8988T (cell line): ENCODE data around the gene IGSF3.
"Not testable (repeated sequence)": the region's sequence is repeated elsewhere in the genome, so short reads cannot be mapped to it uniquely, and the experiment has no call there.

Source experiments
- DNase-seq: peaks from one replicate; pipeline ENCODE4 v3.0.0; 2011

The IGSF3 gene

DNA sequence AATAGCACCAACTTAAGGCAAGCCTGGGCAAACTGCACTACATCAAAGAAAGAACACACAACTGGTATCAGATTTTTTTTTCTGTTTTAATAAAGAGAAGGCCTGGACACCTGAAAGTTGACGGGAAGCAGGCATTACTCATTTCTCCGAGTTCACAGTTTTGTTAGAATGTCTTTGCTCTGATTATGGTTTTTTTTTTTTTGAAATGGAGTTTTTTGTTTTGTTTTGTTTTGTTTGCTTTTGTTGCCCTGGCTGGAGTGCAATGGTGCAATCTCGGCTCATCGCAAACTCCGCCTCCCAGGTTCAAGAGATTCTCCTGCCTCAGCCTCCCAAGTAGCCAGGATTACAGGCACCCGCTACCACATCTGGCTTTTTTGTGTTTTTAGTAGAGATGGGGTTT is 9.7 kb downstream of the IGSF3 start:
- not testable (repeated sequence) for DNase-seq

DNA sequence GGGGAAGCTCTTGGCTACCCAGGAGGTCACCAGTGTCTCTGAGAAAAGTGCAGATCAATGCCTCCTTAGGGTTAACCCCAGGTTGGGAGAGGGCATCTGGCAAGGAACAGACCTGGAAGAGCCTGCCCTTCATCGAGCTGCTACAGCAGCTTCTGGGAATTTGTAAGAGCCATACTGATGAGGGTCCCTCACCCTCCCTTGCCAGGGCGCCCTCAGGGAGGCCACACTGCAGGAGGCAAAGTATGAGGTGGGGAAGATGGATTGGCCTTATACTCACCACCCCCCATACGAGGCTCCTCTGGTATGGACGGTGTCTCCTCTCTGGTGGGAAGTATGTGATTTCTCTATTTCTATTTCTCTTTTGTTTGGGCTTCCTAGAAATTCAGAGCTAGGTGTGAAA is 13.2 kb downstream of the IGSF3 start:
- no peak for DNase-seq

DNA sequence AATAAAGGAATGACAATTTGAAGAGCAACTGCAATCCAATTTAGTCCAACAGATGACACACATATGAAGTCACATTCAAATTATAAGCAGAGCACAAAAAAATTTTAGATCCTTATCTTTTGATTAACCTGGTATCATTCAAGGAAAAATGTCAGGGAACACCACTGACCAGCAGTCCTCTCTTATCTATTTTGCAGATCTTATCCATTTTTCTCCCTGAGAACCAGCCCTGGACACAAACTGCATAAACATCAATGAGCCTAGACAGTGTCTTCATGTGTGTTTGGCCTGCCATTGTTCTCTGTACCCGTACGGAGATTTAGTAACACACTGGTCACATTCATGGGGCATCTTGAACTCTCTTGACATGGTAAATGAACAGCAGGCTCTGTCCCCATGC is 14.9 kb downstream of the IGSF3 start:
- DNase-seq = not testable (repeated sequence)

DNA sequence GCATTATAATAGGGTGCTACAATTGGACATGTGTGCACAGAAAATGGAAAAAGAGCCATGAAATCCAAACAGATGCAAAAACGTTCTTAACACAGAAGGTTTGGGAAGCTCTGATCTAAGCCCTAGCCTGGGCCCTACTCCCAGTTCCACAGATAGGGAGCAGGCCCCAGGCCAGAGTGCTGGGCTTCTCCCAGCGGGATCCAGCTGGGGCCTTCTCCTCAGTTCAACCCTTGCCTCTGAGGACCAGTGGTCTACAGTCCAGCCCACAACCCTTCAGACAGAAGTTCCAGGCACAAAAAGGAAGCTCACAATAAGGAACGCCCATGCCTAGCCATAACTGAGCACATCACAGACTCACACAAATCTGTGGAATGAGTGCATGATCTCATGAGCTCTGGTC is 16.8 kb downstream of the IGSF3 start:
- not testable (repeated sequence) for DNase-seq

- not testable (repeated sequence) for DNase-seq
These were observed 18.5 kb downstream of the IGSF3 start for GRCh38 chr1:116649041-116649440.

- DNase-seq = not testable (repeated sequence)
These were observed 19.2 kb downstream of the IGSF3 start for GRCh38 chr1:116648325-116648724.

- not testable (repeated sequence) for DNase-seq
These were observed 20.3 kb downstream of the IGSF3 start for GRCh38 chr1:116647186-116647585.

DNA sequence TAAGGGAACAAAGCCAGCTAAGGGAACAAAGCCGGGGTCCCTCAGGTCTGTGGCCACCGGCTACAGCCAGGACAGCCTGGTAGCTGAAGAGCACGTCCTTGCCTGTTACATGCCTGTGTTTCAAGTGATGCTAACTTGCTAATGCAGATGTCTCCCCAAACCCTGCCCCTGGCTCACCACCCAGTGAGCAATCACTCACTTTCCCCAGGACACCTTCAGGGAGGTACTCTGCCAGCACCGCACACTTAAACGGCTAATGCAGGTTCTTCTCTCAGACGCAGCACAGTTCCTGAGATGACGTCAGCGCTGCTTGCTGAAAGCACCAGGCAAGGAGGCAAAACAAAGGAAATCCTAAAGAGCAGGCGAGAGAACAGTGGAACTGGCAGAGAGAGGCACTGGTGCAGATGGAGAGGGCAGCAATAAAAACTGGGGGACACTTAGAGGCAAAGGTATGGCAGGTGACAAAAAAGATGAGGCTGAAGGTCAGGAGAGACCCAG is 20.8 kb downstream of the IGSF3 start:
- DNase-seq = not testable (repeated sequence)

GRCh38 chr1:116645802-116646672 is 21.5 kb downstream of the IGSF3 start:
- not testable (repeated sequence) for DNase-seq

GRCh38 chr1:116644993-116645392 is 22.5 kb downstream of the IGSF3 start:
- not testable (repeated sequence) for DNase-seq

DNA sequence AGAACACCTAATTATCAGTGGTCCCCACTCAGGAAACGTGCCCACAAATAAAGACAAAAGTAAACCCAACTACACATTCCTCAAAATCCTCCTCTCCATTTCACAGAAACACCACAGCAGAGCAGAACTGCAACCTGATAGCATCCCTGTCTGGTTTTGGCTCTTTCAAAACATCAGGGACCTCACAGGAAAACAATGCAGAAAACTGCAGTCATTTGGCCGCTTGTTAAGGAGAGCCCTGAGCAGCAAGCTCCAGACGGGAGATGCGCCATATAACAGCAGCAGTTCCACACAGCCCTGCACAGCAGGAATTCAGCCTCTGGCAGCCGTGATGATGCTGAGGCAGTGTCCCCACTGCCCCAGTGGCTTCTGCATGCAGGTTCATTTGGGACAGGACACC is 23.4 kb downstream of the IGSF3 start:
- DNase-seq = not testable (repeated sequence)

DNA sequence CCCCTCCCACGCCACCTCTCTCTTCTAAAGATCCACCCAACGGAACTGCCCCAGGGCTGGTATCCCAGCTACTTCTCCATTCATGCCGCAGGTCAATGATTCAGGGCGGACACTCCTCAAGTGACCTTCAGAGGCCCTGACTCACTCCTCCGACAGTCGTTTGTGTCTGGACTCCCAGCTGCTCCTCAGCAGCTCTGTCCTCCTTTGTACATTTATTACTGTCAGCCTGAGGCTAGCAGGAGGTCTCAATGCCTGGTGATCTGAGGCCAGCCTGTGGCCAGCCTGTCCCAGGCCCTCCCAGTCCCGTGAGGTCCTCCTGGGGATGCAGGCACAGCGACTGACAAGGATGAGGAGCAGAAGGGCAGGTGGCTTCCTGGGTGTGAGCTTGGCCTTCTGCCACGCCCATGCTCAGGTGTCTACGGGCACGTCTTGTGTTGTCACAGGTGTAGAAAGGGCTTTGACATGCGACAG is 24.2 kb downstream of the IGSF3 start:
- DNase-seq = not testable (repeated sequence)

DNA sequence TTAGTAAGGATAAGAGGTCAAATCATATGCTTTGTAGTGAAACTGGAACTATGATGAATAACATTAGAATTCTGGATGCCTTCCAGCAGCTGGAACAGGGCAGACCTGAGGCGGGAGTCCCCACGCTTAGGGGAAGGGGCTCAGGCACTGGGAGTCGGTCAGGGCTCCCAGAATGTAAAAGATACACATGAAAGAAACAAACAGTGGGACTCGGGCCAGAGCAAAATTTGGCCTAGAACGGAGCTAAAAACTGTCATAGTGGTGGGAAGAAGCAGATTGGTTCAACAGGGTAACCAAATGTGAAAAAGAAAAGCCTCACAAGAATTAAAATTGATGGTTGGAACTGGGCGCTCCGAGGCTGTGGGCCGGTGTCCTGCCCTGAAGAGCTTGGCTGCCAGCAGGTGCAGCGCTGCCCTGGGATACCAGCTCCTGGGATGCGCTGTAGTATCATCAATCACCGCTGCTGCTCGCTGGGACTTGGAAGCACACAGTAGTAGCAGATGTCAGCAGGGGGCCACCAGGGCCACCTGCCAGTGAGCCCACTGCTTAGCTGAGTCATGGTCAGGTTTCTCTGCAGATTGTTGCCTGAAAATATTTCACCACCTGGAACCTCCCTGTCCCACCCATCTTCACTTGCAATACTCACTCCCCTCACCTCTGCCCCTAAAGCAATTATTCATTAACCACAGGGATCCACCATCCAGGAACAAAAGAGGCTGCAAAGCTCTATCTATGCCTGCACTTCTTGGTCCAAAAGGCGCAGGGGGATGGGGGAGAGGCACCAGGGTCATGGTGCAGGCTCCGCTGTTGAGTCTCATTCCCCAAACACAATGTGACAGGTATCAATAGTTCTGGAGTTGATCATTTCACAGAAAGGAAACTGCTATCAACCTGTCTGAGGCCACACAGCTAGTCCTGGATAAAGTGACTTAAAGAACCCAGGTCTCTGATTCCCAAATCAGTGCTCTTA is 24.9 kb downstream of the IGSF3 start:
- DNase-seq = not testable (repeated sequence)

- not testable (repeated sequence) for DNase-seq
These were observed 29.9 kb downstream of the IGSF3 start for GRCh38 chr1:116637583-116637982.

GRCh38 chr1:116636584-116636983 is 30.9 kb downstream of the IGSF3 start:
- not testable (repeated sequence) for DNase-seq

DNA sequence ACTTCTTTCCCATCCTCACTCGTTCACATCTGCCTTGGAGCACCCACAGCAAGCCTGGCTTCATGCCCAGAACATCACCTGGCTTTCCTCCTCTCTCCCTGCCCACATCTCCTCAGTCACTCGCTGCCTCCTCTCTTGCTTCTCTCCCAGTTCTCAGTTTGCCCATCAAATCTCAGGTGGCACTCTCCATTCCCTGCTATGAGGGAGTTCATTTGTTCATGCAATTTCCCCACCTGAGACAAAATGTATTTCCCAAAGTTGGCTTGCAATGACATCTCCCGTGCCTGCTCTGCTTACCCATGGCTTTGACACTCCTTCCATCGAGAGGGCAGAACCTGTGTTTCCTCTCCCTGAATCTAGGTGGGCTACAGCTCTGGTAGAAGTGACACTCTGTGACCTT is 33.1 kb downstream of the IGSF3 start:
- DNase-seq = not testable (repeated sequence)

DNA sequence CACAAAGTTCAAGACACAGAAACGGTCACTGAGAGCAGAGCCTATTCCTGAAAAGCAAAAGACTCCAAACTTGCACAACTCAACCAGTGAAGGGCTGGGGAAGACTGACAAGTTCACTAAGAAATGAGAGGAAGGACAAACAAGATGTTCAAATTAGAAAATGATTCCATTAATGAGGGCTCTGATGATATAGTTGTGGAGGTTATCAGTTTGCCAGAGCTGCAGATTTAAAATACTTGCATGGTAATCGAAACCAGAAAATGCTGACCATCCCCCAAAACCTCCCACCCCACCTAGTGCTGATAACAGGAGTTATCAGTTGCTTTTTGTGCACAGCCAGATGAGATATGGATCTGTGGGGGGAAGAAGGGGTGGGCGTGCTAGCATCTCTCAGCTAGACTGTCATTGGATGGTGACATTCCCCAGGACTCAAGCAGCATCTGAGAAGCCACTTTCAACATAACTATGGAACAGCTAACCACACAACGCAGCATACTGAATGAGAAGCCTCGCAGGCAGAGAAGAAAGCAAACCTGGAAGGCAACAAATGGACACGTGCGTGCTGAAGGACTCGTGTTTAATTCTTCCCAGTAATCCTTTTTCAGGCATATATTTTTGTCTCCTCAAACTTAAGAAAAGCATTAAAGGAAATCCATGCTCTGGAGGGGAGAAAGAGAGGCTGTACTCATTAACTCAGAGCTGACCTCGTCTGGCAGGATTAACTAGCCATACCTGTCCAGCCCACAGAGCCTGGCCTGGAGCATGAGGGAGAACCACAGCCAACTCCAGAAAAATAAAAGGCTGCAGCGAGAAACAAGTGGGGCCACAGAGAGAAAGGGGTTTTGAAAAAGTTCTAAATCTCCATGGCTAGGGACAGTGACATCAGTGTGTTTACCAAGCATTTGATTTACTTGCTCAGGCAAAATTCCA is 35.3 kb downstream of the IGSF3 start:
- DNase-seq = not testable (repeated sequence)

DNA sequence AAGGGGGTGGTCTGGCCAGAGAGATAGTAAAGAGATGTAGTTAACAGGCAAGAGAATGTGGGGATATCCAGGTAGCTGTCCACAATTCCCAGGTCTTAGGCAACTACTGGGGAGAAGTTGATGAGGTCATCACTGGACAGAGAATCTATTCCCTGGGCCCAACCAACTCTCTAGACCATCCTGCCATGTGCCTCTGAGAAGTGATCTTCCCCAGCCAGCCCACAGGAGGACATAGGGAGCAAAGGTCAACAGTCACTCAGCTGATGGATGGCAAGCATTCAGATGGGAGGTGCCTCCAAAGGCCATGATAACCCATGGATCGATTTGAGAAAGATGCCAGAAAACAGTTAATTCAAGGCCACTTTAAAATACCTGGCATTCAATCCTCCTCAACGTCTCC is 36.0 kb downstream of the IGSF3 start:
- not testable (repeated sequence) for DNase-seq

GRCh38 chr1:116630057-116630456 is 37.5 kb downstream of the IGSF3 start:
- not testable (repeated sequence) for DNase-seq

DNA sequence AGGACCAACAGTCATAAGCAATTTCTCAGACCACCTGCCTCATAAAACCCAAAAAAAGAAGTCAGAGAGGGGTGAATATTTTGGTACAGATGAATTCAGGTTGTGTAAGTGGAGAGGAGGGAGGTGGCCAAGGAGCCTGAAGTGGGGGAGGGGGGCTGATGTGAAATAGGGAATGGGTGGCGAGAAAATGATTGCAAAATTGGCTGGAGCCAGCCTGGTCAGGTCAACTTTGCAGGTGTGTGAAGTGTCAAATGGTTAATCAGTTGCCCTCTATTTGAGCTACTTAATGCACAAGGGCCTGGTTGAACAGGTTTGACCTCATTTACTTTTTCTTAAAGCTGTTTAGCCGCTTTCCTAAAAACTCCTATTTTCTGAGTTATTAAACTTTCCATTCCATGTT is 38.1 kb downstream of the IGSF3 start:
- DNase-seq = not testable (repeated sequence)

GRCh38 chr1:116628448-116628847 is 39.1 kb downstream of the IGSF3 start:
- no peak for DNase-seq

DNA sequence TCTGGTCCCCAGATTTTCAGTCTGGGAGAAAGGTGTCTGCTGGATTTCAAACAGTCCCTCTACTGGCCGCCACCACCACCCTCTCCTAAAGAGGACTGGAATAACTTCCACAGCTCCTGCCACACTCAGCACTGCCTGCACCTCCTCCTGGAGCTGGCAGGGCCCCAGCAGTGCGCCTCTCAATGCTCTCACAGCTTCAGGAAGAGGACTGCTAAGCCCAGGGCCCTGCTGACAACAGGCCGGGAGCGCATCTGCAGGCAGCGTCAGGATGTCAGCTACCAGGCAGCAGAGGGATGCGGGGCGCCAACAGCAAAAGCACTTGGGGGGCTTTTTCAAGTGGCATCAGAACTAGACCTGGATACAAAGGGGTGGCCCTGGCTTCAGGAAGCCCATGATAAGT is 40.2 kb downstream of the IGSF3 start:
- not testable (repeated sequence) for DNase-seq
